K562 (cell line): Measurements from ENCODE around the gene PPL. TPM values are rescaled to one million over a fixed set of nuclear protein-coding genes. Genes with fewer than 3 reads are reported as not detected.

Source experiments
- TAF9B ChIP-seq: fragments of 450-650 bp; IDR thresholded peaks from 2 replicates; pipeline ENCODE4 v1.6.1; 2018; ENCODE audit warnings: mild to moderate bottlenecking; ENCODE audit not compliant: partially characterized antibody
- polyA plus RNA-seq, 8 experiments: library from polyadenylated mRNA; depleted of rRNA in 4 of 8; stranded (reverse) in 5 of 8; unstranded in 3 of 8; fragments of >200 nt; fragmentation: Nextera tagmentation in 2 of 8; fragmentation: Illumina TruSeq in 1 of 8; extraction: Ambion mirVana in 2 of 8; extraction: Trizol in 1 of 8; gene quantifications; 2 replicates each; pipeline versions ENCODE4 v1.2.1 to v1.2.3, GENCODE V29; 2011 to 2014; ENCODE audit warnings: inconsistent platforms in 1 of 8, missing spikeins in 1 of 8
- total RNA-seq, 7 experiments: library from RNA; depleted of rRNA in 6 of 7; stranded (reverse); fragments of >200 nt in 6 of 7; fragmentation: Illumina TruSeq in 2 of 7; extraction: Trizol in 2 of 7; gene quantifications; 2 replicates each; pipeline versions ENCODE4 v1.2.1 to v1.2.3, GENCODE V29; 2011 to 2021; ENCODE audit warnings: low replicate concordance in 1 of 7

The PPL gene
- total and polyA plus RNA-seq, 9 of the 15 experiments (the other 6 are each of a cell fraction or from before 2014, with no cell fraction given), result 0.01 to 0.15 (median 0.07) TPM; not detected in 3

DNA sequence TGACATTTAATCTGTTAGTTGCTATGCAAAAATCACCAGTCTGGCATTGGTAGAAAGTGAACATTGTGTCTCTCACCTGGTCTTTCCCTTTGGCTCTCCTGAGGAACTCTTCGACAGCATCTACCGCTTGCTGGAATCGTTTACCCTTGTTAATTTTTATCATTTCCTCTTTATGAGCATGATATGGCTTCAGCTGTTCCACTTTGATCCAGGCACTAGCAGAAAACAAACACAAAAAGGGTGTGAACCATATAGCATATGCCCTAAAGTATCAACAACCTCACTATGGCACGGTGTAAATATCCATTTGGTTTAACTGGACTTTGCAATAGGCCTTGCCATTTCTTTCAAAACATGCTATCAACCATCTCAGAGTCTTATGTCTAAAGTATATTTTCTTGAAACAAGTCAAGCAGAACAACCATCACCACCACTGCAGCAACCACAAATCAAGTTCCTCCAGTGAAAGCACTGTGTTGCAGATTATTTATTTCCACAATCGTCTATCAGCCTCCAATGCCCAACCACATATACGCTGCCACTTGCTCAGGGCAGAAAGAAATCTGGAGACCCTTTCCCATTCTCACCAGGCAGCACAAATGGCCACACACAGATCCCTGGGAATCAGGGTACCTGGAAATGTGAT lies 104.1 kb downstream of the PPL start (continued):
- TF ChIP-seq TAF9B, result no peak

Other genes starting within 250 kb of the PPL start
Only the 7 nearest of the 14 such genes appear.
- 22.2 and 25.3 TPM in 2 replicates for gene ROGDI, start 134.5 kb downstream of the PPL start, total RNA-seq (2014; rRNA removed)
- 4.9 and 8.2 TPM in 2 replicates for gene ROGDI, start 134.5 kb downstream of the PPL start, total RNA-seq (2014; rRNA removed; fragmentation: Illumina TruSeq; extraction: Trizol)
- 16.8 and 18.3 TPM in 2 replicates for gene ROGDI, start 134.5 kb downstream of the PPL start, total RNA-seq (2015; rRNA removed; fragmentation: Illumina TruSeq; extraction: Trizol)
- gene ROGDI, start 134.5 kb downstream of the PPL start, total RNA-seq (2021), result 24.4 and 28.4 TPM in 2 replicates
- 13.1 and 19.3 TPM in 2 replicates for gene ROGDI, start 134.5 kb downstream of the PPL start, polyA plus RNA-seq (2011; rRNA removed)
- gene ROGDI, start 134.5 kb downstream of the PPL start, polyA plus RNA-seq (2014; fragmentation: Illumina TruSeq; extraction: Trizol), result 16.5 and 24.8 TPM in 2 replicates
- 1 to 10 TPM in 1 of 2 experiments, under 1 TPM in 1; 0.97 to 1.1 TPM for gene ROGDI, start 134.5 kb downstream of the PPL start, polyA plus RNA-seq (2014; fragmentation: Nextera tagmentation; extraction: Ambion mirVana)
- gene ROGDI, start 134.5 kb downstream of the PPL start, polyA plus RNA-seq (2014; rRNA removed), result 36.1 and 37.3 TPM in 2 replicates
- gene GLYR1, start 89.9 kb downstream of the PPL start, total RNA-seq (2014; rRNA removed), result 36.5 and 41.6 TPM in 2 replicates
- 59.6 and 76.9 TPM in 2 replicates for gene GLYR1, start 89.9 kb downstream of the PPL start, total RNA-seq (2014; rRNA removed; fragmentation: Illumina TruSeq; extraction: Trizol)
- 70.9 and 72.4 TPM in 2 replicates for gene GLYR1, start 89.9 kb downstream of the PPL start, total RNA-seq (2015; rRNA removed; fragmentation: Illumina TruSeq; extraction: Trizol)
- gene GLYR1, start 89.9 kb downstream of the PPL start, total RNA-seq (2021), result 92.7 and 97.6 TPM in 2 replicates
- 60.2 and 63.0 TPM in 2 replicates for gene GLYR1, start 89.9 kb downstream of the PPL start, polyA plus RNA-seq (2011; rRNA removed)
- gene GLYR1, start 89.9 kb downstream of the PPL start, polyA plus RNA-seq (2014; fragmentation: Illumina TruSeq; extraction: Trizol), result 96.4 and 99.2 TPM in 2 replicates
- 1 to 10 TPM; 6.7 to 8.3 TPM for gene GLYR1, start 89.9 kb downstream of the PPL start, polyA plus RNA-seq (2014; fragmentation: Nextera tagmentation; extraction: Ambion mirVana)
- gene GLYR1, start 89.9 kb downstream of the PPL start, polyA plus RNA-seq (2014; rRNA removed), result 83.1 and 89.8 TPM in 2 replicates
- gene UBN1, start 89.7 kb downstream of the PPL start, total RNA-seq (2014; rRNA removed), result 20.6 and 20.8 TPM in 2 replicates
- 19.8 and 23.9 TPM in 2 replicates for gene UBN1, start 89.7 kb downstream of the PPL start, total RNA-seq (2014; rRNA removed; fragmentation: Illumina TruSeq; extraction: Trizol)
- gene UBN1, start 89.7 kb downstream of the PPL start, total RNA-seq (2015; rRNA removed; fragmentation: Illumina TruSeq; extraction: Trizol), result 24.4 and 25.0 TPM in 2 replicates
- gene UBN1, start 89.7 kb downstream of the PPL start, total RNA-seq (2021), result 40.9 and 45.7 TPM in 2 replicates
- gene UBN1, start 89.7 kb downstream of the PPL start, polyA plus RNA-seq (2011; rRNA removed), result 14.9 and 15.4 TPM in 2 replicates
- gene UBN1, start 89.7 kb downstream of the PPL start, polyA plus RNA-seq (2014; fragmentation: Illumina TruSeq; extraction: Trizol), result 31.2 and 34.2 TPM in 2 replicates
- 1 to 10 TPM; 1.5 to 2.4 TPM for gene UBN1, start 89.7 kb downstream of the PPL start, polyA plus RNA-seq (2014; fragmentation: Nextera tagmentation; extraction: Ambion mirVana)
- 21.1 and 25.5 TPM in 2 replicates for gene UBN1, start 89.7 kb downstream of the PPL start, polyA plus RNA-seq (2014; rRNA removed)
- not detected in 2 replicates for gene SEC14L5, start 21.2 kb upstream of the PPL start, total RNA-seq (2014; rRNA removed)
- not detected in 2 replicates for gene SEC14L5, start 21.2 kb upstream of the PPL start, total RNA-seq (2014; rRNA removed; fragmentation: Illumina TruSeq; extraction: Trizol)
- not detected in 2 replicates for gene SEC14L5, start 21.2 kb upstream of the PPL start, total RNA-seq (2015; rRNA removed; fragmentation: Illumina TruSeq; extraction: Trizol)
- 0.22 TPM in 1 of 2 replicates, not detected in the other for gene SEC14L5, start 21.2 kb upstream of the PPL start, total RNA-seq (2021)
- gene SEC14L5, start 21.2 kb upstream of the PPL start, polyA plus RNA-seq (2011; rRNA removed), result not detected in 2 replicates
- not detected in 2 replicates for gene SEC14L5, start 21.2 kb upstream of the PPL start, polyA plus RNA-seq (2014; fragmentation: Illumina TruSeq; extraction: Trizol)
- not detected for gene SEC14L5, start 21.2 kb upstream of the PPL start, polyA plus RNA-seq (2014; fragmentation: Nextera tagmentation; extraction: Ambion mirVana)
- 0.11 TPM in 1 of 2 replicates, not detected in the other for gene SEC14L5, start 21.2 kb upstream of the PPL start, polyA plus RNA-seq (2014; rRNA removed)
- gene NAGPA, start 96.8 kb upstream of the PPL start, total RNA-seq (2014; rRNA removed), result 12.5 and 12.7 TPM in 2 replicates
- 3.0 and 3.8 TPM in 2 replicates for gene NAGPA, start 96.8 kb upstream of the PPL start, total RNA-seq (2014; rRNA removed; fragmentation: Illumina TruSeq; extraction: Trizol)
- 6.9 and 7.2 TPM in 2 replicates for gene NAGPA, start 96.8 kb upstream of the PPL start, total RNA-seq (2015; rRNA removed; fragmentation: Illumina TruSeq; extraction: Trizol)
- gene NAGPA, start 96.8 kb upstream of the PPL start, total RNA-seq (2021), result 11.9 and 12.8 TPM in 2 replicates
- 3.8 and 4.5 TPM in 2 replicates for gene NAGPA, start 96.8 kb upstream of the PPL start, polyA plus RNA-seq (2011; rRNA removed)
- 4.6 and 8.6 TPM in 2 replicates for gene NAGPA, start 96.8 kb upstream of the PPL start, polyA plus RNA-seq (2014; fragmentation: Illumina TruSeq; extraction: Trizol)
- gene NAGPA, start 96.8 kb upstream of the PPL start, polyA plus RNA-seq (2014; fragmentation: Nextera tagmentation; extraction: Ambion mirVana), result under 1 TPM; 0.15 to 0.53 TPM
- gene NAGPA, start 96.8 kb upstream of the PPL start, polyA plus RNA-seq (2014; rRNA removed), result 11.1 and 12.7 TPM in 2 replicates
- gene C16orf89, start 128.8 kb upstream of the PPL start, total RNA-seq (2014; rRNA removed), result not detected in 2 replicates
- gene C16orf89, start 128.8 kb upstream of the PPL start, total RNA-seq (2014; rRNA removed; fragmentation: Illumina TruSeq; extraction: Trizol), result not detected in 2 replicates
- gene C16orf89, start 128.8 kb upstream of the PPL start, total RNA-seq (2015; rRNA removed; fragmentation: Illumina TruSeq; extraction: Trizol), result not detected in 2 replicates
- gene C16orf89, start 128.8 kb upstream of the PPL start, total RNA-seq (2021), result not detected in 2 replicates
- not detected in 2 replicates for gene C16orf89, start 128.8 kb upstream of the PPL start, polyA plus RNA-seq (2011; rRNA removed)
- gene C16orf89, start 128.8 kb upstream of the PPL start, polyA plus RNA-seq (2014; fragmentation: Illumina TruSeq; extraction: Trizol), result not detected in 2 replicates
- gene C16orf89, start 128.8 kb upstream of the PPL start, polyA plus RNA-seq (2014; fragmentation: Nextera tagmentation; extraction: Ambion mirVana), result not detected
- not detected in 2 replicates for gene C16orf89, start 128.8 kb upstream of the PPL start, polyA plus RNA-seq (2014; rRNA removed)
- 18.9 and 23.8 TPM in 2 replicates for gene ALG1, start 134.7 kb upstream of the PPL start, total RNA-seq (2014; rRNA removed)
- gene ALG1, start 134.7 kb upstream of the PPL start, total RNA-seq (2014; rRNA removed; fragmentation: Illumina TruSeq; extraction: Trizol), result 10.7 and 12.3 TPM in 2 replicates
- 14.6 and 17.8 TPM in 2 replicates for gene ALG1, start 134.7 kb upstream of the PPL start, total RNA-seq (2015; rRNA removed; fragmentation: Illumina TruSeq; extraction: Trizol)
- 20.8 and 26.4 TPM in 2 replicates for gene ALG1, start 134.7 kb upstream of the PPL start, total RNA-seq (2021)
- 15.0 and 19.9 TPM in 2 replicates for gene ALG1, start 134.7 kb upstream of the PPL start, polyA plus RNA-seq (2011; rRNA removed)
- 18.3 and 19.0 TPM in 2 replicates for gene ALG1, start 134.7 kb upstream of the PPL start, polyA plus RNA-seq (2014; fragmentation: Illumina TruSeq; extraction: Trizol)
- 1 to 10 TPM; 1.1 to 2.8 TPM for gene ALG1, start 134.7 kb upstream of the PPL start, polyA plus RNA-seq (2014; fragmentation: Nextera tagmentation; extraction: Ambion mirVana)
- gene ALG1, start 134.7 kb upstream of the PPL start, polyA plus RNA-seq (2014; rRNA removed), result 18.3 and 18.8 TPM in 2 replicates